ENCODE measurements around the gene RANBP17.

RANBP17 gene

GRCh38 chr5:171121638-171122037 is 259.8 kb downstream of the RANBP17 start:
- Histone ChIP-seq H3K27me3 (ENCODE audit: control insufficient read depth in 1 of 2, insufficient read depth in 2 of 2, low read length in 2 of 2) (no peaks in the 10 kb centered on the region), H3K4me3 (ENCODE audit: low read length in 2 of 2) (no peak overlapping the region), H3K36me3 (ENCODE audit: control insufficient read depth in 2 of 2, insufficient read depth in 2 of 2, low read length in 2 of 2) (no peaks in the 10 kb centered on the region), H3K9me3 (ENCODE audit: control insufficient read depth in 2 of 2, low read length in 2 of 2) (no peaks in the 10 kb centered on the region), H3K4me1 (ENCODE audit: control insufficient read depth, insufficient read depth, low read length) (no peaks in the 10 kb centered on the region), H3K27ac (ENCODE audit: low read length) (no peak overlapping the region), H3K9ac (ENCODE audit: low read length in 2 of 2) (no peak overlapping the region)

GRCh38 chr5:171122372-171122771 is 260.6 kb downstream of the RANBP17 start:
- Histone ChIP-seq H3K9ac (ENCODE audit: low read length in 2 of 2) (no peak overlapping the region), H3K27me3 (ENCODE audit: control insufficient read depth in 1 of 2, insufficient read depth in 2 of 2, low read length in 2 of 2) (no peaks in the 10 kb centered on the region), H3K4me3 (ENCODE audit: low read length in 2 of 2) (no peak overlapping the region), H3K27ac (ENCODE audit: low read length) (no peak overlapping the region), H3K4me1 (ENCODE audit: control insufficient read depth, insufficient read depth, low read length) (no peaks in the 10 kb centered on the region), H3K36me3 (ENCODE audit: control insufficient read depth in 2 of 2, insufficient read depth in 2 of 2, low read length in 2 of 2) (no peaks in the 10 kb centered on the region), H3K9me3 (ENCODE audit: control insufficient read depth in 2 of 2, low read length in 2 of 2) (no peaks in the 10 kb centered on the region)

GRCh38 chr5:171123417-171123816 is 261.6 kb downstream of the RANBP17 start:
- H3K27me3 ChIP-seq (ENCODE audit: control insufficient read depth in 1 of 2, insufficient read depth in 2 of 2, low read length in 2 of 2): no peaks in the 10 kb centered on the region
- no peaks in the 10 kb centered on the region for H3K9me3 ChIP-seq (ENCODE audit: control insufficient read depth in 2 of 2, low read length in 2 of 2)
- H3K4me1 ChIP-seq (ENCODE audit: control insufficient read depth, insufficient read depth, low read length): no peaks in the 10 kb centered on the region
- H3K27ac ChIP-seq (ENCODE audit: low read length): no peak overlapping the region
- H3K36me3 ChIP-seq (ENCODE audit: control insufficient read depth in 2 of 2, insufficient read depth in 2 of 2, low read length in 2 of 2): no peaks in the 10 kb centered on the region
- no peak overlapping the region for H3K4me3 ChIP-seq (ENCODE audit: low read length in 2 of 2)
- no peak overlapping the region for H3K9ac ChIP-seq (ENCODE audit: low read length in 2 of 2)

GRCh38 chr5:171127314-171127713 is 265.5 kb downstream of the RANBP17 start:
- H3K36me3 ChIP-seq (ENCODE audit: control insufficient read depth in 2 of 2, insufficient read depth in 2 of 2, low read length in 2 of 2): no peaks in the 10 kb centered on the region
- H3K27ac ChIP-seq (ENCODE audit: low read length): no peak overlapping the region
- H3K4me1 ChIP-seq (ENCODE audit: control insufficient read depth, insufficient read depth, low read length): no peaks in the 10 kb centered on the region
- no peak overlapping the region for H3K9ac ChIP-seq (ENCODE audit: low read length in 2 of 2)
- H3K4me3 ChIP-seq (ENCODE audit: low read length in 2 of 2): no peak overlapping the region
- no peaks in the 10 kb centered on the region for H3K27me3 ChIP-seq (ENCODE audit: control insufficient read depth in 1 of 2, insufficient read depth in 2 of 2, low read length in 2 of 2)
- no peaks in the 10 kb centered on the region for H3K9me3 ChIP-seq (ENCODE audit: control insufficient read depth in 2 of 2, low read length in 2 of 2)

- H3K9me3 ChIP-seq (ENCODE audit: control insufficient read depth in 2 of 2, low read length in 2 of 2): no peaks in the 10 kb centered on the region
- no peak overlapping the region for H3K27ac ChIP-seq (ENCODE audit: low read length)
- no peaks in the 10 kb centered on the region for H3K36me3 ChIP-seq (ENCODE audit: control insufficient read depth in 2 of 2, insufficient read depth in 2 of 2, low read length in 2 of 2)
- H3K9ac ChIP-seq (ENCODE audit: low read length in 2 of 2): no peak overlapping the region
- no peaks in the 10 kb centered on the region for H3K4me1 ChIP-seq (ENCODE audit: control insufficient read depth, insufficient read depth, low read length)
- H3K27me3 ChIP-seq (ENCODE audit: control insufficient read depth in 1 of 2, insufficient read depth in 2 of 2, low read length in 2 of 2): no peaks in the 10 kb centered on the region
- H3K4me3 ChIP-seq (ENCODE audit: low read length in 2 of 2): no peak overlapping the region
Measured at GRCh38 chr5:171128136-171128535, 266.3 kb downstream of the RANBP17 start.

- Histone ChIP-seq H3K27me3 (ENCODE audit: control insufficient read depth in 1 of 2, insufficient read depth in 2 of 2, low read length in 2 of 2) (no peaks in the 10 kb centered on the region), H3K27ac (ENCODE audit: low read length) (no peak overlapping the region), H3K36me3 (ENCODE audit: control insufficient read depth in 2 of 2, insufficient read depth in 2 of 2, low read length in 2 of 2) (no peaks in the 10 kb centered on the region), H3K9ac (ENCODE audit: low read length in 2 of 2) (no peak overlapping the region), H3K4me1 (ENCODE audit: control insufficient read depth, insufficient read depth, low read length) (no peaks in the 10 kb centered on the region), H3K9me3 (ENCODE audit: control insufficient read depth in 2 of 2, low read length in 2 of 2) (no peaks in the 10 kb centered on the region), H3K4me3 (ENCODE audit: low read length in 2 of 2) (no peak overlapping the region)
Measured at GRCh38 chr5:171129308-171129707, 267.5 kb downstream of the RANBP17 start.

- no peaks in the 10 kb centered on the region for H3K9me3 ChIP-seq (ENCODE audit: control insufficient read depth in 2 of 2, low read length in 2 of 2)
- H3K27me3 ChIP-seq (ENCODE audit: control insufficient read depth in 1 of 2, insufficient read depth in 2 of 2, low read length in 2 of 2): no peaks in the 10 kb centered on the region
- no peak overlapping the region for H3K9ac ChIP-seq (ENCODE audit: low read length in 2 of 2)
- H3K4me1 ChIP-seq (ENCODE audit: control insufficient read depth, insufficient read depth, low read length): no peaks in the 10 kb centered on the region
- no peak overlapping the region for H3K27ac ChIP-seq (ENCODE audit: low read length)
- no peaks in the 10 kb centered on the region for H3K36me3 ChIP-seq (ENCODE audit: control insufficient read depth in 2 of 2, insufficient read depth in 2 of 2, low read length in 2 of 2)
- H3K4me3 ChIP-seq (ENCODE audit: low read length in 2 of 2): no peak overlapping the region
Measured at GRCh38 chr5:171131497-171131896, 269.7 kb downstream of the RANBP17 start.

GRCh38 chr5:171137768-171138525 is 276.1 kb downstream of the RANBP17 start:
- Histone ChIP-seq H3K27me3 (ENCODE audit: control insufficient read depth in 1 of 2, insufficient read depth in 2 of 2, low read length in 2 of 2) (no peaks in the 10 kb centered on the region), H3K9me3 (ENCODE audit: control insufficient read depth in 2 of 2, low read length in 2 of 2) (no peaks in the 10 kb centered on the region), H3K36me3 (ENCODE audit: control insufficient read depth in 2 of 2, insufficient read depth in 2 of 2, low read length in 2 of 2) (no peaks in the 10 kb centered on the region), H3K9ac (ENCODE audit: low read length in 2 of 2) (no peak overlapping the region), H3K4me1 (ENCODE audit: control insufficient read depth, insufficient read depth, low read length) (no peaks in the 10 kb centered on the region), H3K4me3 (ENCODE audit: low read length in 2 of 2) (no peak overlapping the region), H3K27ac (ENCODE audit: low read length) (no peak overlapping the region)

GRCh38 chr5:171139227-171139626 is 277.4 kb downstream of the RANBP17 start:
- no peak overlapping the region for H3K9ac ChIP-seq (ENCODE audit: low read length in 2 of 2)
- no peaks in the 10 kb centered on the region for H3K4me1 ChIP-seq (ENCODE audit: control insufficient read depth, insufficient read depth, low read length)
- H3K9me3 ChIP-seq (ENCODE audit: control insufficient read depth in 2 of 2, low read length in 2 of 2): no peaks in the 10 kb centered on the region
- H3K27me3 ChIP-seq (ENCODE audit: control insufficient read depth in 1 of 2, insufficient read depth in 2 of 2, low read length in 2 of 2): no peaks in the 10 kb centered on the region
- no peaks in the 10 kb centered on the region for H3K36me3 ChIP-seq (ENCODE audit: control insufficient read depth in 2 of 2, insufficient read depth in 2 of 2, low read length in 2 of 2)
- H3K27ac ChIP-seq (ENCODE audit: low read length): no peak overlapping the region
- H3K4me3 ChIP-seq (ENCODE audit: low read length in 2 of 2): no peak overlapping the region

- no peak overlapping the region for H3K27ac ChIP-seq (ENCODE audit: low read length)
- H3K4me3 ChIP-seq (ENCODE audit: low read length in 2 of 2): no peak overlapping the region
- no peaks in the 10 kb centered on the region for H3K9me3 ChIP-seq (ENCODE audit: control insufficient read depth in 2 of 2, low read length in 2 of 2)
- no peaks in the 10 kb centered on the region for H3K4me1 ChIP-seq (ENCODE audit: control insufficient read depth, insufficient read depth, low read length)
- H3K36me3 ChIP-seq (ENCODE audit: control insufficient read depth in 2 of 2, insufficient read depth in 2 of 2, low read length in 2 of 2): no peaks in the 10 kb centered on the region
- no peaks in the 10 kb centered on the region for H3K27me3 ChIP-seq (ENCODE audit: control insufficient read depth in 1 of 2, insufficient read depth in 2 of 2, low read length in 2 of 2)
- no peak overlapping the region for H3K9ac ChIP-seq (ENCODE audit: low read length in 2 of 2)
Measured at GRCh38 chr5:171142617-171143016, 280.8 kb downstream of the RANBP17 start.

GRCh38 chr5:171143171-171143570 is 281.4 kb downstream of the RANBP17 start:
- H3K9ac ChIP-seq (ENCODE audit: low read length in 2 of 2): no peak overlapping the region
- no peak overlapping the region for H3K27ac ChIP-seq (ENCODE audit: low read length)
- no peaks in the 10 kb centered on the region for H3K36me3 ChIP-seq (ENCODE audit: control insufficient read depth in 2 of 2, insufficient read depth in 2 of 2, low read length in 2 of 2)
- H3K4me3 ChIP-seq (ENCODE audit: low read length in 2 of 2): no peak overlapping the region
- no peaks in the 10 kb centered on the region for H3K9me3 ChIP-seq (ENCODE audit: control insufficient read depth in 2 of 2, low read length in 2 of 2)
- no peaks in the 10 kb centered on the region for H3K27me3 ChIP-seq (ENCODE audit: control insufficient read depth in 1 of 2, insufficient read depth in 2 of 2, low read length in 2 of 2)
- H3K4me1 ChIP-seq (ENCODE audit: control insufficient read depth, insufficient read depth, low read length): no peaks in the 10 kb centered on the region
